Endothelial cell (in vitro differentiated cells): ENCODE measurements around the gene OR10C1. TPM values are rescaled to one million over a fixed set of nuclear protein-coding genes. Genes with fewer than 3 reads are reported as not detected.

ENCODE experiments used
- DNase-seq: peaks from one replicate; pipeline ENCODE4 v3.0.0; 2021; ENCODE audit warnings: low spot score
- H3K27ac Mint-ChIP-seq: one replicate; pipeline ENCODE4 v1.8.0; 2021; ENCODE audit warnings: mixed read lengths, inconsistent platforms; ENCODE audit not compliant: unreplicated experiment
- H3K27me3 Mint-ChIP-seq: one replicate; pipeline ENCODE4 v1.8.0; 2021; ENCODE audit warnings: mild to moderate bottlenecking, moderate library complexity, mixed read lengths, inconsistent platforms; ENCODE audit not compliant: unreplicated experiment
- H3K36me3 Mint-ChIP-seq: one replicate; pipeline ENCODE4 v1.8.0; 2021; ENCODE audit warnings: mild to moderate bottlenecking, low read depth, mixed read lengths, inconsistent platforms; ENCODE audit not compliant: unreplicated experiment
- H3K4me1 Mint-ChIP-seq: one replicate; pipeline ENCODE4 v1.8.0; 2021; ENCODE audit warnings: mild to moderate bottlenecking, mixed read lengths, inconsistent platforms; ENCODE audit not compliant: unreplicated experiment
- H3K4me3 Mint-ChIP-seq: one replicate; pipeline ENCODE4 v1.8.0; 2021; ENCODE audit warnings: mild to moderate bottlenecking, mixed read lengths, inconsistent platforms; ENCODE audit not compliant: unreplicated experiment
- H3K9me3 Mint-ChIP-seq: one replicate; pipeline ENCODE4 v1.8.0; 2021; ENCODE audit warnings: mixed read lengths, inconsistent platforms; ENCODE audit not compliant: unreplicated experiment
- CTCF ChIP-seq: fragments of 200-600 bp; sonication (generic); IDR thresholded peaks from one replicate; pipeline ENCODE4 v1.5.0; 2021; ENCODE audit warnings: antibody characterized with exemption; ENCODE audit not compliant: unreplicated experiment
- total RNA-seq: library from RNA; stranded (reverse); fragmentation: NEBNext Ultra II Directional; extraction: Animal tissue kit (Norgen Biotek cat#: 25700); gene quantifications from one replicate; pipeline ENCODE4 v1.2.1, GENCODE V29; 2021; ENCODE audit not compliant: unreplicated experiment

OR10C1 gene
- total RNA-seq, 1 donor from 2014 or later = not detected

GRCh38 chr6:29461021-29461814 lies 22.1 kb downstream of the OR10C1 start:
- Mint-ChIP-seq H3K4me3 (no peak overlapping the region), H3K36me3 (no peaks in the 10 kb centered on the region), H3K27me3 (peaks cover 5% of the 10 kb centered on the region), H3K27ac (no peak overlapping the region), H3K9me3 (no peaks in the 10 kb centered on the region), H3K4me1 (peaks cover 8% of the 10 kb centered on the region)
- no peak for DNase-seq
- TF ChIP-seq CTCF = no peak

DNA sequence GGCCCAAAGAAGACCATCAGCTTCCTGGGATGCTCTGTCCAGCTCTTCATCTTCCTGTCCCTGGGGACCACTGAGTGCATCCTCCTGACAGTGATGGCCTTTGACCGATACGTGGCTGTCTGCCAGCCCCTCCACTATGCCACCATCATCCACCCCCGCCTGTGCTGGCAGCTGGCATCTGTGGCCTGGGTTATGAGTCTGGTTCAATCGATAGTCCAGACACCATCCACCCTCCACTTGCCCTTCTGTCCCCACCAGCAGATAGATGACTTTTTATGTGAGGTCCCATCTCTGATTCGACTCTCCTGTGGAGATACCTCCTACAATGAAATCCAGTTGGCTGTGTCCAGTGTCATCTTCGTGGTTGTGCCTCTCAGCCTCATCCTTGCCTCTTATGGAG lies 22.9 kb downstream of the OR10C1 start:
- no peak for DNase-seq
- no peak for TF ChIP-seq CTCF
- Mint-ChIP-seq H3K27me3 (peaks cover 5% of the 10 kb centered on the region), H3K4me1 (peaks cover 16% of the 10 kb centered on the region), H3K27ac (no peak overlapping the region), H3K9me3 (no peaks in the 10 kb centered on the region), H3K4me3 (no peak overlapping the region), H3K36me3 (no peaks in the 10 kb centered on the region)

DNA sequence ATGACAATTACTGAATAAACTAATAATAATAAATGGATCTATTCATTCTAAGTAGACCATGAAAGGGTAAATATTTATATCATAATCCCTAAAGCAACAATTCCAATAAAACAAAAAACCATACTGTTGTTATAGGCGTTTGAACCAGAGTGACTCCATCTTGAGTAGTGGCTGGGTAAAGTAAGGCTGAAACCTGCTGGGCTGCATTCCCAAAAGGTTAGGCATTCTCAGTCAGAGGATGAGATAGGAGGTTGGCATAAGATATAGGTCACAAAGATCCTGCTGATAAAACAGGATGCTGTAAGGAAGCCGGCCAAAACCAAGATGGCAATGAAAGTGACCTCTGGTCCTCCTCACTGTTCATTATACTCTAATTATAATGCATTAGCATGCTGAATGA lies 26.2 kb downstream of the OR10C1 start:
- Mint-ChIP-seq H3K9me3 (no peaks in the 10 kb centered on the region), H3K27ac (peak overlapping the region; percentile 97), H3K4me1 (peaks cover 18% of the 10 kb centered on the region), H3K4me3 (no peak overlapping the region), H3K27me3 (peaks cover 4% of the 10 kb centered on the region), H3K36me3 (no peaks in the 10 kb centered on the region)
- no peak for DNase-seq
- no peak for TF ChIP-seq CTCF

GRCh38 chr6:29465801-29466200 lies 26.7 kb downstream of the OR10C1 start:
- Mint-ChIP-seq H3K9me3 (no peaks in the 10 kb centered on the region), H3K4me1 (peaks cover 18% of the 10 kb centered on the region), H3K4me3 (no peak overlapping the region), H3K27ac (peak overlapping the region; percentile 97), H3K36me3 (no peaks in the 10 kb centered on the region), H3K27me3 (peaks cover 4% of the 10 kb centered on the region)
- TF ChIP-seq CTCF = no peak
- DNase-seq = no peak

DNA sequence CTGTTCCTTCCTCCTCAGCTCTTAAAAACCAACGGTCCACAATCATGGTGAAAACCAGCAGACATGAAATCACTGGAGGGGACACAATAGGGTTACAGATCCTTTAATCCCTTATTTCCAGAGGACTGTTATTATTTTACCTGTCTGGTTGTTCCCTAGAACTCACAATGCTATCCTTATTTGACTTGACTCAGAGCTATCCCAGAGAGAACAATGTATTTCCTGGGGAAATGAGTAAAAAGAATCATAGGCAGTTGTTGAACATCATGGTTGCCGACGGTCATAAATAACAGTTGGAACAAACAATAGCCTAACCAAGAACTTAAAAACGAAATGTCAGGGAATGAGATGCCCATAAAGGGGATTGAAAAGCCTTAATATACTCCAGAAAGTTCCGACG lies 27.1 kb downstream of the OR10C1 start:
- Mint-ChIP-seq H3K4me3 (no peak overlapping the region), H3K9me3 (no peaks in the 10 kb centered on the region), H3K27me3 (peaks cover 4% of the 10 kb centered on the region), H3K27ac (peak overlapping the region; percentile 97), H3K36me3 (no peaks in the 10 kb centered on the region), H3K4me1 (peaks cover 18% of the 10 kb centered on the region)
- no peak for DNase-seq
- TF ChIP-seq CTCF = no peak
